Islet precursor cell (in vitro differentiated cells): Measurements from ENCODE around the gene IPO9.
"Not testable (repeated sequence)": the region's sequence is repeated elsewhere in the genome, so short reads cannot be mapped to it uniquely, and the experiment has no call there.

ENCODE experiments used
- DNase-seq: peaks from one replicate; pipeline ENCODE4 v3.0.0-alpha.2; 2018

IPO9 gene

DNA sequence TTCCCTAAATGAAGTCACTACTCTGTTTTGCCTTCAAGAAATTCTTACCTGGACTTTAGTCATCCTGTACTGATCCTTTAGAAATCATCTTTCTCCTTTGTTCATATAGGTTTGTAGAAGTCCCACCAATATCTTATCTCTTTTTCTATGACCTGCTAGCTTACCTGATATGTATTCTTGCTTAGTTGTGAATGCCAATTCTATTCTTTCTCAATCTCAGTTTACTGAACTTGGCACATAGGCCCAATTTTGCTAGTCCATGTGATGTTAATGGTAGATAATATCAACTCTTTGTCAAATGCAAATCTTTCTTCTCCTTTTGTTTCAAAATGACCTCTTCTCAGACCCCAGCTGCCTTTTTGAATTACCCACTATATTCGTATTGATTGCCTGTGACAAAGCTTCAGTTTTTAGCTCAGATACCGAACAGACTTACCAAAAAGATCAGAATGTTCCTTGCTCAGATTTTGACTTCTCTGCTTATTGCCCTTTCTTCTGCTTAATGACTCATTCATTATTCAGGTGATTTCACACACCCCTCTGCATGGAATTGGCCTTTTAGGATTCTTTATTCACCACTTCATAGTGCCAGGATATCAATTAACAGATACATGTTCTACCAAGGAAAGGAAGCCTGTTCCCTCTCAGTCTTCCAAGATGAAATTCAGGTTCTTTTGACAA lies 20.6 kb downstream of the IPO9 start:
- no peak for DNase-seq

DNA sequence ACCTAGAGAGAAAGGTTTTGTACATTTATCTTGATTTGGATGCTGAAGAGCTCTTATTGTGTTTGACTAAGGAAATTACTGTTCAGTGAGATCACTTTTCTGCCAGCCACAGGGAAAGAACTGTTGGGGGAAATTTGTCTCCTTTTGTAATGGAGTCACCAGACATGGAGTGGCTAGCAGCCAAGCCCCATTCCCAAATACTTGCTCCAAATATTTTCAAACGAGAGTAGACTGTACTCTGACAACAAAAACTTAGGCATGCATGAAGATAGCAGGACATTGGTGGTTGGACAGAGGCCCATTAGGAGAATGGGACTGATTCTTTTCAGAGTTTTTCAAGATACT lies 21.1 kb downstream of the IPO9 start:
- DNase-seq, result peak; percentile 58

DNA sequence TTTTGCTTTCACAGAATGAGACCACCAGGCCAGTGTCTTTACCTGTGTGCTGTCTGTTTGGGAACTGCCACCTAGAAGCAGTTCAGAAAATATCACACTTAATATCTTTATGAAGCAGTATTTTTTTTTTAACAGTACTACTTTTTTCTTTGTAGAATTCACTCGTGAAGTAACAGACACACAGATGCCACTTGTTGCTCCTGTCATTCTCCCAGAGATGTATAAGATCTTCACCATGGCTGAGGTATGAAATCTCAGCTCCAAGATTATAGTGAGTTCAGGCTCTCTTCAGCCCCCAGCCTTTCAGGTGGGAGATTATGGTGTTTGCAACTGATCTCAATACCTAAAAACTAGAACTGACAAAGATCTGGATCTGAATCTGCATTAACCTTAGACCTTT lies 23.0 kb downstream of the IPO9 start:
- DNase-seq, result no peak

DNA sequence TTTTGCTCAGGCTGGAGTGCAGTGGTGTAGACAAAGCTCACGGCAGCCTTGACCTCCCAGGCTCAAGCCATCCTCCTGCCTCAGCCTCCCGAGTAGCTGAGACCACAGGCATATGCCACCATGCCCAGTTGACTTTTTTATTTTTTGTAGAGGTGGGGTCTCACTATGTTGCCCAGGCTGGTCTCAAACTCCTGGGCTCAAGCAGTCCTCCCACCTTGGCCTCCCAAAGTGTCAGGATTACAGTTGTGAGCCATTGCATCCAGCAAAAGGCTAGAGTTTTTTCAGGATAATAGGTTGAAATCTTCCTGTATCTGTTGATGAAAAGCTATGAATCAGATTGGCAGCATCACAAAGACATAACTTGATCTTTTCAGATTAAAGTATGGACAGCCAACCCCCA lies 27.8 kb downstream of the IPO9 start:
- DNase-seq, result not testable (repeated sequence)

DNA sequence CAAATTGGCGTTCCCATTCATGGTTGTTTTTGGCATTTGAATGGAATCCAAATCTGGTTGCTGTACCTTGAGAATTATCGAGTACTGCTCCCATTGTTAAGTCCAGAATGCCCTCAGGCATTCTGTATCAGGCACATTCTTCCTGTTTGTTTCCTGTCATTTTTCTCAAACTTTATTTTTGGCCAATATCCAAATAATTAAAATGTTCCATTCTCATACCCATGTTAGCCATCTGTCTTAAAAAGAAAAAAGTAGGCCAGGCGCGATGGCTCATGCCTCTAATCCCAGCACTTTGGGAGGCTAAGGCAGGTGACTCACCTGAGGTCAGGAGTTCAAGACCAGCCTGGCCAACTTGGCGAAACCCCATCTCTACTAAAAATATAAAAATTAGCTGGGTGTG lies 30.5 kb downstream of the IPO9 start:
- DNase-seq, result no peak

DNA sequence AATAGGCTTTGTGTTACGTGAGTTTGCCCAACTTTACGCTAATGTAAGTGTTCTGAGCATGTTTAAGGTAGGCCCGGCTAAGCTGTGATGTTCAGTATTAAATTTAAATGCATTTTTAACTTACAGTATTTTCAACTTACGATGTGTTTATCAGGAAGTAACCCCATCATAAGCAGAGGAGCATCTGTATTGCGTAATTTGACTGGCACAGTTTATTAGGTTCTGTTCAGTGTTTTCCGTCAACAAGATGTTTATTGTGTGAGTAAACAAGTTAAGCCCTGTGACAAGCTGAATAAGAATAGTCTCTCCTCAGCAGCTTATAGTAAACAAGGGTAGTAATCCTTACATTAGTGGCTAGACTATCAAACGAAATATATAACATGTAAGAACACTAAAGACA lies 32.5 kb downstream of the IPO9 start:
- no peak for DNase-seq

DNA sequence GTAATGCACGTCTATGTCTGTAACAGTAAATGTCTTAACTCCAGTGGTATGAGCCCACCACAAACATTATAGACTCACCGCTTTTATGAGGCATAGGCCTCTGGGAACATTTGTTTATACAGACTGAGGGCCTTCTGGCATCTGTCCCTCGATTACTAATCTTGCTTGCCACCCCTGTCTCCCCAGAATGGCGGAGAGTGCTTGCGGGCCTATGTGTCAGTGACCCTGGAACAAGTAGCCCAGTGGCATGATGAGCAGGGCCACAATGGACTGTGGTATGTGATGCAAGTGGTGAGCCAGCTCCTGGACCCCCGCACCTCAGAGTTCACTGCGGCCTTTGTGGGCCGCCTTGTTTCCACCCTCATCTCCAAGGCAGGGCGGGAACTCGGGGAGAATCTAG lies 41.4 kb downstream of the IPO9 start:
- no peak for DNase-seq

DNA sequence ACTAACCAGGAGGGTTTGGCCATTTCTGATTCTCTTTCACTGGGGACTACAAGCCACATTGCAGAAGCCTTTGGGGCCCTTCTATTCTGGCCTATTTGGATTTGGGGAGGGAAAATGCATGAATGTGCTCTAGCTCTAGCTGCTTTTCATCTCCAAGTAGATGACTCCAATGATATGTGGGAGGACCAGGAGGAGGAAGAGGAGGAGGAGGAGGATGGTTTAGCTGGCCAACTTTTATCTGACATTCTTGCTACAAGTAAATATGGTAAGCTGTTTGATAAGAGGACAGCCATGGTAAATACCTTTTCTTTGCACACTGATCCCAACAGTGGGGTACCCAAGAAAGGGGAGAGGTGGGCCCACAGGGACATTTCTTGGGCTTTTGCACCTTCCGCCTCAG lies 45.7 kb downstream of the IPO9 start:
- DNase-seq, result no peak

DNA sequence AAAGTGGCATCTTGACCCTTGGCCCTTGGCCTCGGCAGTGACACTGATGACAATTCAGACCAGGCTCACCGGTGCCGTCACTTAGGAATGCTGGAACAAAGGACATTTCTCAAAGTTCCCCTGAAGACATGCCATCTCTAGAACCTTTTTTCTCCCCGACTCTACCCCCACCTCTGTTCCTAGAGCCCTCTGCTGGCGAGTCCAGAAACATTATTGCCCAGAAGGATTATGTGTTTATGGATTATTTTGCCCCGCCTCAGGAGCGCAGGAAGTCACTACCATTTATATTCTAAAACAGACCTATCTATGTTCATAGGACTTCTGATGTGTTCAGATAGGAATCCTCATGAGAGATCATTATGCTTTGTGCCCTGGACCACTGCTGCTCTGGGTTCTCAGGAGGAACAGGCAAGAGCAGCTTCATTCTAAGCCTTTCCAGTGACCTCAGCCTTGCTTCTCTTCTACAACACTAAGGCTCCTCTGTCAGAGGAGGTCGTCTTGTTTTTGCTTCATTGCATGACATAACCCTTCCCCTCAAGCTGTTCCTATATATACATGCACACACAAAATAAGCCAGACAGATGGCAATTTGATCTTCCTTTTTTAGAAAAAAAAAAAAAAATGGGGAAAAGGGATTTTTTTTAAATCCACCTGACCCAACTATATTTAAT lies 47.3 kb downstream of the IPO9 start:
- no peak for DNase-seq

DNA sequence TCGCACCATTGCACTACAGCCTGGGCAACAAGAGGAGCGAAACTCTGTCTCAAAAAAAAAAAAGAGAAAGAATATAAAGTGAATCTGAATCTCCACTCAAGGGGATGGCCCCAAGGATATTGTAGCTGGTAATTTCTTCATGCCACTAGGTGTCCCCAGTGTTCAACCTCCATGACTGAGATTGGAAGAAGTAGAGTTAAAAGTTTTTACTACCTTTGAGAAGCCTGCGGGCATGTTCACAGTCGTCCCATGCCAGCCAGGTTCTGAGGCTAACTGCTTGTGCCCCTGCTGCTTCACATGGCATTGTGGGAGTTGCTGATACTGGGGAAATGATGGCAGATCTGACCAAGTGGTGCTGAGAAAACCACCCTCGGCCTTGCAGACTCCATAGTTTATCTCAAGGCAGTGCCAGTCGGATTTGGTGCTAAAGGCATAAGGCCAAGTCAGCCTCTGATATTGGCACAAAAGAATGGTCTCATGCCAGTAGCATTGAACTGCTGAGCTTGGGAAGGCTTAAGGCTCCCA lies 49.0 kb downstream of the IPO9 start:
- DNase-seq, result no peak

DNA sequence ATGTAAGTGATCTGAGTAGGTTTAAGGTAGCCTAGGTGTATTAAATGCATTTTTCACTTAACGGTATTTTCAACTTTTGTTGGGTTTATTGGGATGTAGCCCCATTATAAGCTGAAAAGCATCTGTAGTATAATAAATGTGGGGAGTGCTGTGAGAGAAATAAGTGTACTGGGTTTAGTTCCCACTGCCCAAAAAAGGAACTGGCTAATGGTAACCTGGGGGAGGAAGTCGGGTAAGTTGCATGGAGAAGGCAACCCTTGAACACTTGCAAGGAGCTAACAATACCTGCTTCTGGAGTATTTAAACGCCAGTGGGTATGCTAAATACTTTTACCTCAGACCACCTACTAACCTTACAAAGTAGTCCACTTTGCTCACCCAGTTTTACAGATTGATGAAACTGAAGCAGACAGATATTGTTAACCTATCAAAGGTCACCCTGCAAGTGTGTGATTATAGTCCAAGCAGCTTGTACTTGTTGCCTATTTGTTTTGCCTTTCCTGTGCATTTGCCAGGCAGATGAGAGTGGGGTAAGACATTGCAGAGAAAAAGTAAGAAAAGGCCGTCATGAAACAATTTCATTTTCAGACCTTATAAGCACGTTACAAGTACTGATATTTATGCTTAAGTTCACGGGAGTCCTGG lies 52.1 kb downstream of the IPO9 start:
- no peak for DNase-seq

DNA sequence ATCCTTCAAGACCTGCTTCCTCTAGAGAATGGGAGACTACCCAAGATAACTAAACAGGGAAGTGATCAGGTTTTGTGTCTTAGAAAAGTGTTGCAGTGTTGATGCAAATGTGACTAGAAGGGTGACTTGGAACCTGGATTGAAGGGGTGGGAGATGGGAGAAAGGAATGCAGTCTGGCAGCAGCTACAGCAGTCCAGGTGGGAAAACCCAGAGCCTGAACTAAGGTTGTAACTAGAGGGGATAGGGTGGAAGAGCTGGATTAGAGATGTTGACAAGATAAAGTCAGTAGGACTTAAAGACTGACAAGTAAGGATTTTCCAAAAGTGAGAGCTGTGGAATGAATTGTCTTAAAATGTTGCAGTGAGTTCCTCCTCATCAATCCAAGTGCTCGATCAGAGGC lies 52.7 kb downstream of the IPO9 start:
- peak; percentile 73 for DNase-seq

DNA sequence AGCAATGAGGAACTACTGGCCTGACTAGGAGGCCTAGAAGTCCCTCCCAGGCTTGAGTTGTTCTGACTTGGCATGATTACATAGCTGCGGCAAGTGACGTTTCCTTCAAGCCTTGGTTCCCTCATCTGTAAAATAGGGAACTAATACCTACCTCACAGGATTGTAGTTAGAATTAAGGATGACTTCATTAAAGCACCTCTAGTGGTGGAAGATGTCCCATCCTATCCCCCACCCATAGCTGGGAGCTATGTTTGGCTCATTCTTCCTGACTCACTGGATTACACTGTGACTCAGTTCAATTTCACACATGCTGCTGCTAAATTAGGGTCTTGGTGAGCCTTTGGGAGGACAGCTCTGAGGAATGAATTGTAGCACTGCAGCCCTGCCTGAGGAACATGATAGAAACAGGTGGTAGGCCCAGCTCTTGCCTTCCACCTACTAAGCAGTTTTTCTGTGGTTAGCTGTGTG lies 53.7 kb downstream of the IPO9 start:
- DNase-seq, result peak; percentile 73

DNA sequence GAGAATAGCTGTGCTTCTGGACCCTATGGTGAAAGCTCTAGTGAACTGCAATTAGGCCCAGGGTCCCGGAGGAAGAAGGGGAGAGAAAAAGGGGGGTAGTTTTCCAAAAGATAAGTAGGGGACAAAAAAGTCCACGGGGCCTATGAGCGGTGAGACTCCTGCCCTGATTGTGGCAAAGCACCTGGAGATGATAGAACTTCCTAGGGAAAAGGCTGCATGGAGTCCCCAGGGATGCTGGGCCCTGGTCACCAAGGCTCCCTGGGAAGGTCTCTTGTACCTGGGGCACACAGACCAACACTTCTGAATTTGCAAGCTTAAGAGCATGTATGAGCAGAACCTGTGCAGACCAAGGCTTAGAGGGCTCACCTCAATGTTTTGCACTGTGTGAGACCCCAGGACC lies 54.3 kb downstream of the IPO9 start:
- peak; percentile 26 for DNase-seq

DNA sequence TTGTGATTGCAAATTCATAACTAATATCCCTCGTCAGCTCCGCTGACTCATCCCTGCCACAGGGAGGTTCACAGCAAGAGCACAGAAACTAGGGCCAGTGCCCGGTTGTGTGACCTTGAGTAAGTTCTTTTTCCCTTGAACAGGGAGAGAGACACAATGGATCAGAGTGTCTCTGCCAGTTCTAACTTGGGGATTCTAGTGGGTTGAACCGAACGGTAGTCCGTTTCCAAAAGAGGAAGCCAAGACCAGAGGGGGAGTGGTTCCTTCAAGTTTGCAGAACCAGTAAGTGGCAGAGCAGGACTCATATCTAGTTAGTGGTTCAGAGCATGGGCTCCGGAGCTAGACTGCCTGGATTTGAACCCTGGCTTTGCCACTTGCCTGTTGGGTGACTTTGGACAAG lies 54.8 kb downstream of the IPO9 start:
- DNase-seq, result peak; percentile 32

DNA sequence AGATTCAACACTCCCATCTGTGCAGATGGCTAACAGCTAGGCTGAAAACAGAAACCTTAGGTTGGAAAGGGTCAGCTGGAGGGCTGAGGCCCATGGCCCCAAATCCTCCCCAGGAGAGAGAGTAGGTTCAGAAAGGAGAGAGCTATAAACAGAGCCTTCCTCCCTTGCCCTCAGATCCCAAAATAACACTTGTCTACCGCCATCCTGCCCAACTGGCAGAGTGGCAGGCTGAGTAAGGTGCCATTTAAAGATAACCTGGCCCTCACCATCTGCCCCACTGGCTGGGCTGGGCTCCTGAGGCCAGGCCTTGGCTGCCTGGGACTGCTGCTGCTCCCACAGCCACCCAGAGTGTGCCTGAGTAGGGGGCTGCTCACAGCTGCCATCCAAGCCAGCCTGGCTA lies 55.5 kb downstream of the IPO9 start:
- DNase-seq, result no peak

DNA sequence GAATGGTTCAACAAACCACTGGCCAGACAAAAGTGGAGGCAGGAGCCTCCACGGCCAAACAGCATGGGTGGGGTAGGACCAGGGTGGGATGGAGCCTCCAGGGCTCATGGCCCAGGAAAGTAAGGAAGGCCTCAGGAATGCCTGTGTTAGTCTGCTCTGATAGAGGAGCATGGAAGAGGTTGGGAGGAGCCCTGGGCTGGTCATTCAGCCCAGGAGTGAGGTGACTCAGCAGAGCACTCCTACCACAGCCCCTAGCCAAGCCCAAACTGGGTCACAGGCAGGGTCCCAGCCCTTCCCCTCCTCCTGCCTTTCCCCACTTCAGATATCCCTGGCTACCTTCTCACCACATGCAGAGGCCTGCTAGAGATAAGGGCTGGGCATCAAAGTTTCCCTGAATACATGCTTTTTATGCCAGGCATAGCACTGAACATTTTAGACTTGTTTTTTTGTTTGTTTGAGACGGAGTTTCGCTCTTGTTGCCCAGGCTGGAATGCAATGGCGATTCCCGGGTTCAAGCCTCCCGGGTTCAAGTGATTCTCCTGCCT lies 56.6 kb downstream of the IPO9 start:
- DNase-seq, result peak; percentile 93

DNA sequence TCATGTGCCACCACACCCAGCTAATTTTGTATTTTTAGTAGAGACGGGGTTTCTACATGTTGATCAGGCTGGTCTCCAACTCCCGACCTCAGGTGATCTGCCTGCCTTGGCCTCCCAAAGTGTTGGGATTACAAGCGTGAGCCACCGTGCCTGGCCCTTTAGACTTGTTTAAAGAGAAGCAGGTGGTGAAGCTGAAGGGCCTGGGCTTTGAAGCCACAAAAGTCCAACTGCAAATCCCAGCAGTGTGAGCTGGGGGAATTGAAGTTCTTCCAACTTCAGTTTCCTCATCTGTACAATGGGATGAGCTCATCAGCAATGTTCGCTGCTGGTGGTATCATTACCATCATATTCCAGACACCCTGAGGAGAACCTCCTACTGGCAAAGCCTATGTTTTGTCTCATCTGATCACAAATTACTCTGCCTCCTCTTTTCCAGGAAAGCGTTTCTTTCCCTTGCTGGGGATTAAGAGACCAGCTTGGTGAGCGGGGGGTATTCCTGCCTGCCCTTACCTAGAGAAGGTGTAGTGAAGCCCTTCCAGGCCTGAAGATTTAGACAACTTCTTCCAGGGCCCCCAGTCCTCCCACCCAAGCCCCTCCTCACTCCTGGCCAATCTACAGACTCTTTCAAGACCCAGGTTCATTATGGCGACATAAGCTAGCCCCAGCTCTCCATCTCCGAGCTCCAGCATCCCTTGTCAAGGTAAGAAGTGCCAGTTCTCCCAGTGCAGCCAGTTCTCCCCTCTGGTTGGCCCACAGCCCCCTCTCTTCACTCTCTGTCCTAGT lies 57.3 kb downstream of the IPO9 start:
- peak; percentile 47 for DNase-seq

DNA sequence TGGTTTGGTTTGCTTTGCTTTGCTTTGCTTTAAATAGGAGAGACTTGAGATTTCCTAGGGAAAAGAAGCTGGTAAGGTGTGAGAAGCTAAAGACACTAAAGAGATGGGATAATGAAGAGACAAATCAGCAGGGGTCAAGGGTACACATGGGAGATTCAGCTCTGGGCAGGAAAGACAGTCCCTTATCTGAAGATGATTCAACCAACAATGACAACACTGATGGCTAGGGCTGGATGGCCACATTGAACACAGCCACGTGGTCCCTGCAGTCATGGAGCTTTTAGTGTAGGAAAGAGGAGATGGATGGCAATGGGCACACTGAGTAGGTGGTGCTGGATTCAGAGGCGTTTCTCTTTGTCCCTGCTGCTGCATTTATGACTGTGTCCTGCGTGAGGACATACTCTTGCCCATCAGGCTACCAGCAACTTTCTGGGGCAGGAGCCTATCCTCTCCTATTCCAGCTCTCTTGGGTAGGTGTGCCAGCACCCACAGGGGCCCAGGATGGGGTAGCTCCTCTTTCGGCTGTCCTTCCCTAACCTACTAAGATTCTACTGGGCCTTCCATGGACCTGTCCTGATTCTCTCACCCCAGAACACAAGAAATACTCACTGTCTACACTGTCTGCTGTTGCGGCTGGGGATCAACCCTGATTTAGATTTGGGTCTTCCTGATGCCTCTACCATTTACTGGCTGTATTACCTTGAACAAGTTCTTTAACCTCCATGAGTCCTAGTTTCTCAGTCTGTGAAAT lies 58.3 kb downstream of the IPO9 start:
- DNase-seq, result no peak

DNA sequence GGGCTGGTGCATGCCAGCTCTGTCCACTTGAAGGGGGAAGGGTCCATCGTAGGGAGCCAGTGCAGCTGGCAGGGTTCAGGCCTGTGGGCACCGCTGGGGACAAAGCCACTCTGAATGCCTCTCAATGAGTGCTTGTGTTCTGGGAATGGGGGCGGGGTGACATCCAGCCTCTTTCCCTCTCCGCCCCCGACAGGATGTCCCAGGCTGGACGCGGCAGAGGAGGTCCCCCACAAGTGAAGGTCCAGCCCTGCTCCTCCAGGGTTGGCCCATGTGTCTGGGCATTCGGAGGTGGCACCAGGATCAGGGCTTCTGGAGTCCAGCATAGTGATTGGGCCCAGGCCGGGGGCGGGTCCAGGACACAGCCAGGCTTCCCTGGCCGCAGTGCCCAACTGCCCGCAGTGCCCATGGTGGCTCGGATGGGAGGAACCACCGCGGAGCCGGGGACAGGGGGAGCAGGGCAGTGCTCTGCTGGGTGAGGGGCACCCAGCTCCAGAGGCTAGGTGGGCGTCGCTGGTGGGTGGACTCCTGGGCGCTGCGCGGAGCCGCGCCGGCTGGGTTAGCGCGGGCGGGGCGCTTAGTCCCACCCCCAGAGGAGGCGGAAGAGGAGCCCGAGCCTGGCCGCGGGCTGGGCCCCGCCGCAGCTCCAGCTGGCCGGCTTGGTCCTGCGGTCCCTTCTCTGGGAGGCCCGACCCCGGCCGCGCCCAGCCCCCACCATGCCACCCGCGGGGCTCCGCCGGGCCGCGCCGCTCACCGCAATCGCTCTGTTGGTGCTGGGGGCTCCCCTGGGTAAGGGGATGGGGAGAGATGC lies 59.5 kb downstream of the IPO9 start, which contains the start of gene SHISA4:
TSS of gene SHISA4 (plus strand) at position 617 of the 808 bp plus-strand sequence. CDS start at position 714, 97 bp downstream.
- DNase-seq, result peak; percentile 78
